WERI-Rb-1 (cell line): ENCODE results near the gene AXL.

Source experiments
- DNase-seq: peaks from one replicate; pipeline ENCODE4 v3.0.0-alpha.2; 2020
- H3K27ac ChIP-seq: fragments of 250-450 bp; sonication (Bioruptor Pico); 2 replicates; pipeline ENCODE4 v1.5.1; 2020; ENCODE audit warnings: mild to moderate bottlenecking, moderate library complexity
- H3K27me3 ChIP-seq: fragments of 250-450 bp; sonication (Bioruptor Pico); 2 replicates; pipeline ENCODE4 v1.5.1; 2021; ENCODE audit warnings: mild to moderate bottlenecking, low read depth, moderate library complexity; ENCODE audit not compliant: insufficient read depth, severe bottlenecking
- H3K36me3 ChIP-seq: fragments of 250-450 bp; sonication (Bioruptor Pico); 2 replicates; pipeline ENCODE4 v1.5.1; 2020; ENCODE audit warnings: mild to moderate bottlenecking, moderate library complexity
- H3K4me3 ChIP-seq: 2 replicates; pipeline ENCODE4 v1.5.1; 2011; ENCODE audit warnings: low read depth, mild to moderate bottlenecking, control low read depth, low read length
- H3K9me3 ChIP-seq: fragments of 250-450 bp; sonication (Bioruptor Pico); 2 replicates; pipeline ENCODE4 v1.5.1; 2021; ENCODE audit warnings: mild to moderate bottlenecking, moderate library complexity; ENCODE audit not compliant: severe bottlenecking
- TF ChIP-seq, protein P1 (sequence below): IDR thresholded peaks from 2 replicates; pipeline ENCODE4 v1.5.1; 2011; ENCODE audit warnings: low read depth, mild to moderate bottlenecking, control low read depth, inconsistent platforms, low read length

The AXL gene

DNA sequence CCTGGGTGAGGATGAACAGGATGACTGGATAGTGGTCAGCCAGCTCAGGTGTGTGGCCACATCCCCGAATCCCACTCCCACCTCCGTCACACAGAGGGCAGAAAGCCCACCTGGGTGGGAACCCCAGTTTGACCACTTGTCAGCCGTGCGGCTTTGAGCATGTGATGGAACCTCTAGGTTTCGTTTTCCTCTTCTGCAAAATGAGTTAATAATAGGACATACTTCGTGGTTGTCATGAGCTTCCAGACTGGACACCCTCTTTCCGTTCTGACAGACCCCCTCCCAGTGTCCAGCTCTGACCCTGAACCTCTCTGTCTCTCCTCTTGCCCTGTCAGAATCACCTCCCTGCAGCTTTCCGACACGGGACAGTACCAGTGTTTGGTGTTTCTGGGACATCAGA, 1.8 kb downstream of the AXL start:
- no peak for DNase-seq
- Histone ChIP-seq H3K27ac (no peak overlapping the region), H3K27me3 (no peaks in the 10 kb centered on the region), H3K36me3 (no peaks in the 10 kb centered on the region), H3K9me3 (no peaks in the 10 kb centered on the region), H3K4me3 (no peak overlapping the region)
- TF ChIP-seq, protein P1, sequence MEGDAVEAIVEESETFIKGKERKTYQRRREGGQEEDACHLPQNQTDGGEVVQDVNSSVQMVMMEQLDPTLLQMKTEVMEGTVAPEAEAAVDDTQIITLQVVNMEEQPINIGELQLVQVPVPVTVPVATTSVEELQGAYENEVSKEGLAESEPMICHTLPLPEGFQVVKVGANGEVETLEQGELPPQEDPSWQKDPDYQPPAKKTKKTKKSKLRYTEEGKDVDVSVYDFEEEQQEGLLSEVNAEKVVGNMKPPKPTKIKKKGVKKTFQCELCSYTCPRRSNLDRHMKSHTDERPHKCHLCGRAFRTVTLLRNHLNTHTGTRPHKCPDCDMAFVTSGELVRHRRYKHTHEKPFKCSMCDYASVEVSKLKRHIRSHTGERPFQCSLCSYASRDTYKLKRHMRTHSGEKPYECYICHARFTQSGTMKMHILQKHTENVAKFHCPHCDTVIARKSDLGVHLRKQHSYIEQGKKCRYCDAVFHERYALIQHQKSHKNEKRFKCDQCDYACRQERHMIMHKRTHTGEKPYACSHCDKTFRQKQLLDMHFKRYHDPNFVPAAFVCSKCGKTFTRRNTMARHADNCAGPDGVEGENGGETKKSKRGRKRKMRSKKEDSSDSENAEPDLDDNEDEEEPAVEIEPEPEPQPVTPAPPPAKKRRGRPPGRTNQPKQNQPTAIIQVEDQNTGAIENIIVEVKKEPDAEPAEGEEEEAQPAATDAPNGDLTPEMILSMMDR: no peak

DNA sequence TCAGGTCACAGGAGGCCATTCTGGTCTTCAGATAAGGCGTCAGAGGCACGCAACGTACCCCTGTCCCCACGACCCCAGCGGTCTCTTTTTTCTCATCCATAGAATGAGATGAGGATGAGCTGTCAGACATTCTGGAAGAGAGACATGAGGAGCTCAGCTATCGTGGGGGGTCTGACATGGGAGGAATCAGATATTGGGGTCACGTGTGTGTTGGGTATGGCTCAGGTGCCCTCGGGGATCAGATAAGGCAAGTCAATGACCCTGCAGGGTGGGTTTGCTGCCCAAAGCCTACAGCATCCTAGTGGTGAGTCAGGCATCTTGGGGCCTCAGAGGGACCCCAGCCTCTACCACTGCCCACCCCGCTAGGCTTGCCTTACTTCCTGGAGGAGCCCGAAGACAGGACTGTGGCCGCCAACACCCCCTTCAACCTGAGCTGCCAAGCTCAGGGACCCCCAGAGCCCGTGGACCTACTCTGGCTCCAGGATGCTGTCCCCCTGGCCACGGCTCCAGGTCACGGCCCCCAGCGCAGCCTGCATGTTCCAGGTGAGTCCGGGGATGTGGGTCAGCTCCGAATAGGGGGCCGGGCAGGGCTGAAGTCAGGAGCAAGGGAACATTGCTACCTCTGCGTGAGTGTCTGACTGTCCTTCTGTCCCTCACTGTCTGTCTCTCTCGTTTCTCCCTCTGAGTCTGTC, 2.6 kb downstream of the AXL start:
- TF ChIP-seq, protein P1: no peak
- Histone ChIP-seq H3K27me3 (no peaks in the 10 kb centered on the region), H3K36me3 (no peaks in the 10 kb centered on the region), H3K27ac (no peak overlapping the region), H3K9me3 (no peaks in the 10 kb centered on the region), H3K4me3 (no peak overlapping the region)
- DNase-seq: no peak

DNA sequence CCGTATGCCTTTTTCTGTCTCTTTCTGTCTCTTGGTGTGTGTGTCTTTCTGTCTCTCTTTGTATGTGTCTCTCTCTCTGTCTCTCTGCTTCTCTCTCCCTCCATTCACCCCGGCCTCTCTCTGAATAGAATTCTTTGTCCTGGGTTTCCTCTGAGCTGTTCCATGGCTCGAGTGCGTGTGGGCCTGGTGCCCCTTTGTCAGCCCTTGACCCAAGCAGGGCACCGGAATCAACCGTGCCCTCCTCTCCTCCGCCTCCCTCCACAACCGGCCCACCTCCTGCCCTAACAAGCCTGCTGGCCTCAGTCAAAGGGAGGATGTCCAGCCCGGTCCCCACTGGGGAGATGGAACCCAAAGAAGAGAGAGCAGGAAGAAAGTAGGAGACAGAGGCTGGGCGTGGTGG, 3.2 kb downstream of the AXL start:
- Histone ChIP-seq H3K4me3 (no peak overlapping the region), H3K36me3 (no peaks in the 10 kb centered on the region), H3K9me3 (no peaks in the 10 kb centered on the region), H3K27me3 (no peaks in the 10 kb centered on the region), H3K27ac (no peak overlapping the region)
- no peak for DNase-seq
- TF ChIP-seq, protein P1: no peak

DNA sequence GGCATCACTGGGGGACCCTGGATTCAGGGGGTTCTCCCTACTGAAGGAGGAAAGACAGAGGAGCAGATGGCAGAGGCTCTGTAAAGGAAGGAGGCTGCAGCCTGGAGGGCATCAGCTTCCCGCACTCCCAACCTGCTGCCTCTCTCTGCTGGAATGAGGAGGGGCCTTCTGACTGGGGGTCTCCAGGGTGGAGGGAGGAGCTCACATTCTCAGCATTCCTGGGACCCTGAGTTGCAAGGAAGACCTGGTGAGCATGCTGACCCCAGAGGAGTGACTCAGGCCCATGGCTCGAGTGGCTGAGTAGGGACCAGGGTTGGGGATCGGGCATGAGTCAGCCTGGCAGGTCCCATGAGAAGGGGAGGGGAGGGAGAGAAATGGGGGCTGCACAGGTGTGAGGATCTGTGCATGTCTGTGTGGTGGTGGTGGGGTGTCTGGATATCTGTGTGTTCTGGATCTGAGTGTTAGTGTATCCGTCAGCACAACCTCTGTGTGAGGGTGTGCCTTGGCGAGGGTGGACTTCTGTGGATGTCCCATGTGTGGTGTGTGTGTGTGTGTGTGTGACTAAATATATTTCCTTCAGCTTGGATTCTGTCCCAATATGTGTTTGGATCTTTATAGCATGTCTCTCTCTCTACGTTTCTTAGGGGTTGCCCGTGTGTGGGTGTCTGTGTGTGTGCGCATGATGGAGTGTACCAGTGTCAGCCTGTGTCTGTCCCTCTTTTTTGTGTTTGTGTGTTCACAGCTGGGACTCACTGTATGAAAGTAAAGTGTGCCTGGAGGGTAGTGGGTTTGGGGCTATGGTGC, 4.6 kb downstream of the AXL start:
- DNase-seq: no peak
- no peak overlapping the region for H3K4me3 ChIP-seq

DNA sequence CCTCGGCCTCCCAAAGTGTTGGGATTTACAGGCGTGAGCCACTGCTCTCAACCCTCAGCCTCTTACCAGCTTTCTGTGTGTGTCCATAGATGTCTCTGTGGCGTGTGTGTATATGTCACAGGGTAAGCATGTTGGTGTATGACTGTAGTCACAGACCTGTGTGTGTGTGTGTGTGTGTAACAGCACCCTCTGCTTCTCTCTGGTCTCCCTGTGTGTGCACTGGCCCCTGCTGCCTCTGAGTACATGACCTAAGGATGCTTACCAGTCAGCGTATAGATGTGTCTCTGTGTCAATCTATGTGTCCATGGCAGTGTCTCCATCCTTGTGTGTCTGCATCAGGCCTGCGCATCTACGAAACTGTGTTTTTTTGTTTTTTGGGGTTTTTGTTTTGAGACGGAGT, 5.6 kb downstream of the AXL start:
- DNase-seq: no peak
- Histone ChIP-seq H3K27ac (no peak overlapping the region), H3K4me3 (no peak overlapping the region), H3K36me3 (no peaks in the 10 kb centered on the region), H3K9me3 (no peaks in the 10 kb centered on the region), H3K27me3 (no peaks in the 10 kb centered on the region)
- TF ChIP-seq, protein P1: no peak

More for the DNA sequence above, 4.6 kb downstream of the AXL start:
- no peaks in the 10 kb centered on the region for H3K27me3 ChIP-seq
- no peak overlapping the region for H3K27ac ChIP-seq
- TF ChIP-seq, protein P1: no peak
- H3K36me3 ChIP-seq: no peaks in the 10 kb centered on the region
- H3K9me3 ChIP-seq: no peaks in the 10 kb centered on the region
